Epithelial cell of esophagus (primary cell): ENCODE measurements around the gene GNAQ.

ENCODE experiments used
- DNase-seq: peaks from one replicate; pipeline ENCODE4 v3.0.0; 2010; ENCODE audit warnings: low read depth
- H3K4me3 ChIP-seq: 2 replicates; pipeline ENCODE4 v1.5.1; 2011; ENCODE audit warnings: mild to moderate bottlenecking, low read length, control low read depth
- TF ChIP-seq, protein P1 (sequence below): IDR thresholded peaks from 2 replicates; pipeline ENCODE4 v1.5.1; 2011; ENCODE audit warnings: low read depth, mild to moderate bottlenecking, low read length, control low read depth, inconsistent platforms; ENCODE audit not compliant: insufficient read depth; ENCODE audit errors: missing control alignments

The GNAQ gene

GRCh38 chr9:77966718-77967117 lies 64.9 kb downstream of the GNAQ start:
- TF ChIP-seq, protein P1, sequence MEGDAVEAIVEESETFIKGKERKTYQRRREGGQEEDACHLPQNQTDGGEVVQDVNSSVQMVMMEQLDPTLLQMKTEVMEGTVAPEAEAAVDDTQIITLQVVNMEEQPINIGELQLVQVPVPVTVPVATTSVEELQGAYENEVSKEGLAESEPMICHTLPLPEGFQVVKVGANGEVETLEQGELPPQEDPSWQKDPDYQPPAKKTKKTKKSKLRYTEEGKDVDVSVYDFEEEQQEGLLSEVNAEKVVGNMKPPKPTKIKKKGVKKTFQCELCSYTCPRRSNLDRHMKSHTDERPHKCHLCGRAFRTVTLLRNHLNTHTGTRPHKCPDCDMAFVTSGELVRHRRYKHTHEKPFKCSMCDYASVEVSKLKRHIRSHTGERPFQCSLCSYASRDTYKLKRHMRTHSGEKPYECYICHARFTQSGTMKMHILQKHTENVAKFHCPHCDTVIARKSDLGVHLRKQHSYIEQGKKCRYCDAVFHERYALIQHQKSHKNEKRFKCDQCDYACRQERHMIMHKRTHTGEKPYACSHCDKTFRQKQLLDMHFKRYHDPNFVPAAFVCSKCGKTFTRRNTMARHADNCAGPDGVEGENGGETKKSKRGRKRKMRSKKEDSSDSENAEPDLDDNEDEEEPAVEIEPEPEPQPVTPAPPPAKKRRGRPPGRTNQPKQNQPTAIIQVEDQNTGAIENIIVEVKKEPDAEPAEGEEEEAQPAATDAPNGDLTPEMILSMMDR = no peak
- H3K4me3 ChIP-seq = no peak overlapping the region
- DNase-seq = no peak

DNA sequence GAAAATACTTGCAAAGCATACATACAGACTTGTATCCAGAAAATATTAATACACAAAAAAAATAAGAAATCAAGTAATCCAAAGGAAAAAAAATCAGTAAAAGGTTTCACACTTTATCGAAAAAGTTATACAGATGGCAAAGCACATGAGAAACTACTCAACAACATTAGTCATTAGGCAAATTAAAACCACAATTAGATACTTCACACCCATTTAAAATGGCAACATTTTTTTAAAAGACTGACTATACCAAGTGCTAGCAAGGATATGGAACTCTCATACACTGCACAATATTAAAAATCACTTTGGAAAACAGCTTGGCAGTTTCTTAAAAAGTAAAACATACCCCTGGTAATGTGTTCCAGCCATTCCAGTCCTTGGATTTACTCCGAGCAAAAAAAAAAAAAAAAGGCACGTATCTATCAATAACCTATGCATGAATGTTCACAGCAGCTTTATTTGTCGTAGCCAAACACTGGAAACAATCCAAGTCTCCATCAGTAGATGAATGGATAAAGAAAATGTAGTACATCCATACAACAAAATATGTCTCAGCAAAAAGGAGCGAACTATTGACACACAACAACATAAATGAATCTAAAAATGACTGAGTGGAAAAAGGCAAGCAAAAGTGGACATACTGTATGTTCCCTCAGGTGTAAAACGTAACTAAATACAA lies 66.0 kb downstream of the GNAQ start:
- H3K4me3 ChIP-seq = no peak overlapping the region
- TF ChIP-seq, protein P1 = no peak
- no peak for DNase-seq

GRCh38 chr9:77964258-77964657 lies 67.4 kb downstream of the GNAQ start:
- H3K4me3 ChIP-seq = no peak overlapping the region
- DNase-seq = no peak
- TF ChIP-seq, protein P1 = no peak

DNA sequence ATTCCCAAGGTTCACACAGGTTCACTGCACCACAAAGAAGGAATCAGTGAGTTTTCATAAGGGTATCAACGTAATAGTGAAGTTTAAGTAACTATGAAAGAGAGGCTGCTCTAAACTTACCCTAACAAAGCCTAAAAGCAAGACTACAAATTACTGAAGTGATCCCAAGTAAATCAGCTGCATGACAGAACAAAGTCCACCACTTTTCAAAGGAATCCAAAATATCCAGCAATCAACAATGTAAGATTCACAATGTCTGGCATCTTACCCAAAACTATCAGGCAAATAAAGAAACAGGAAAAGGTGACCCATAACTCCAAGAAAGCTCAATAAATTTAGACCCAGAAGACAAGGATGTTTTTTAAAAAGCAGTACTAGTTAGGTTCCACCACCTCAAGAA lies 70.1 kb downstream of the GNAQ start:
- no peak for DNase-seq
- TF ChIP-seq, protein P1 = no peak
- no peak overlapping the region for H3K4me3 ChIP-seq

- DNase-seq = no peak
- no peak overlapping the region for H3K4me3 ChIP-seq
- TF ChIP-seq, protein P1 = no peak
Measured at GRCh38 chr9:77960356-77961153, 71.1 kb downstream of the GNAQ start.

DNA sequence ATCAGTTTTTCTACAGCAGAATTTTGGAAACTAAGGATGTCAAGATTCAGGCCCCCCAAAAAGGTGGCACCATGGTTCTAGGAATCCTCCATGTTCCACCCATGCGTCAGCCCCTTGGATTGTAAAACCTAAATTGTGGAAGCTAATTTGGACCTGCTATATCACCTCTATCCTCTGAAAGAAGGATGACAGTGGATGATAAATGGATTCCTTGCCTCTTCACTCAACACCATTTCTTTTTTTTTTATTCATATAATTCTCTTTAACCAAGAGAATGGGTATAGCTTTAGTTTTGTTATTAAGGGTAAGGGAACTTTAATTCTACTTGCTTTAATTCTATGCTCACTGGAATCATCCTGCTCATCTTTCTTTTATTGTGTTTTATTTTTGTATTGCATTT lies 71.8 kb downstream of the GNAQ start:
- DNase-seq = no peak
- TF ChIP-seq, protein P1 = no peak
- no peak overlapping the region for H3K4me3 ChIP-seq
